NCI-H524 treated with DMSO at 0.1 percent for 48 hours (cell line): ENCODE results near the gene CRIP2.
A peak's percentile ranks its signal among the peaks of the same experiment; 100 is the strongest.

Experiments used
- DNase-seq: peaks from one replicate; lab custom pipeline; 2025; lab: John Stamatoyannopoulos, UW

CRIP2 gene

DNA sequence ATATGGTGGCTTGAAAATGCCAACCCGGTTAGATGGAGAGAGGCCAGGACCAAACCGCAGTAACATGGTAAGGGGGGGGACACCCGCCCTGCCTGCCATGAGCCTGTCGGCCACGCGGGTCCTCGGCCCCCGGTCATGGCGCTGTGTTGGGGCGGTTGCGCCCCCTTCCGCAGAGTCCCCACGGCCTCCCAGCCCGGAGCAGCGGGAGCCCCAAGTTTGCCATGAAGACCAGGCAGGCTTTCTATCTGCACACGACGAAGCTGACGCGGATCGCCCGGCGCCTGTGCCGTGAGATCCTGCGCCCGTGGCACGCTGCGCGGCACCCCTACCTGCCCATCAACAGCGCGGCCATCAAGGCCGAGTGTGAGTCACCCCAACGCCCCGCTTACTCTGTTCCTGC lies 10.1 kb upstream of the CRIP2 start:
- DNase-seq, result no peak

DNA sequence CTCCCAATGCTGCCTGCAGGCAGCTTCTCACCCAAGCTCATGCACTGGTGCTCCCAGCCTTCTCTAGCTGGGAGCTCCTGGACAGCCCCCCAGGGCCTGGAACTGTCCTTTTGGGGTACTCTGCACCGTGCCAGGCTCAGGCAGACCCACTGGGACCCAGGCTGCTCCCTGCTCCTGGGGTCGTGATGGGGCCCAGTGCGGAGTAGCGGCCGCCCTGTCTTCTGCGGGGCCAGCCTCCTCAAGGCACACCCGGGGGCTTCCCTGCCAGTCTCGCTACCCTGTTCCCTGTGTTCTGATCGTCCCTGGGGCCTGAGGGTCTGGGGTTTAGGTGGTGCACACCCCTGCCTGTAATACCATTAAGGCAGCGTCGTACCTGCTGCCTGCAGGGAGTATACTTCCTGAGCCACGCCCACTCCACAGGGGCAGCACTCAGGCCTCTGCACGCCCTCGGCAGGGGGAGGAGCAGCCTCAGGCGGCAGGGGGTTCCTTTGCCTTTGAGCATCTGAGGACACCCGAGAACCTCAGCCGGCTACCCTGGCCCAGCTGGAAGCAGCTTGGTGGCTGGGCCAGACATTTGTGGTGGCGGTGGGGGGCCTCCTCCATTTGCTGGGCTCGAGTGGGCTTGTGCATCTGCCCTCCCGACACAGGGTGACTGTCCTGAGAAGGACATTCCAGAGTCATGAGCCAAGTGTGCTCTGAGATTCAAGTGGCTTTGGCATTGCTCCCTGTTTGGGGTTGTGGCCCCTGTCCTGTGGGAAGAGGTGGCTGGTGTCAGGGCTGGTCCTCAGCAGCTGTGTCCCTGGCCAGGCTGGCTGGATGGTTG lies 9.2 kb upstream of the CRIP2 start:
- no peak for DNase-seq

DNA sequence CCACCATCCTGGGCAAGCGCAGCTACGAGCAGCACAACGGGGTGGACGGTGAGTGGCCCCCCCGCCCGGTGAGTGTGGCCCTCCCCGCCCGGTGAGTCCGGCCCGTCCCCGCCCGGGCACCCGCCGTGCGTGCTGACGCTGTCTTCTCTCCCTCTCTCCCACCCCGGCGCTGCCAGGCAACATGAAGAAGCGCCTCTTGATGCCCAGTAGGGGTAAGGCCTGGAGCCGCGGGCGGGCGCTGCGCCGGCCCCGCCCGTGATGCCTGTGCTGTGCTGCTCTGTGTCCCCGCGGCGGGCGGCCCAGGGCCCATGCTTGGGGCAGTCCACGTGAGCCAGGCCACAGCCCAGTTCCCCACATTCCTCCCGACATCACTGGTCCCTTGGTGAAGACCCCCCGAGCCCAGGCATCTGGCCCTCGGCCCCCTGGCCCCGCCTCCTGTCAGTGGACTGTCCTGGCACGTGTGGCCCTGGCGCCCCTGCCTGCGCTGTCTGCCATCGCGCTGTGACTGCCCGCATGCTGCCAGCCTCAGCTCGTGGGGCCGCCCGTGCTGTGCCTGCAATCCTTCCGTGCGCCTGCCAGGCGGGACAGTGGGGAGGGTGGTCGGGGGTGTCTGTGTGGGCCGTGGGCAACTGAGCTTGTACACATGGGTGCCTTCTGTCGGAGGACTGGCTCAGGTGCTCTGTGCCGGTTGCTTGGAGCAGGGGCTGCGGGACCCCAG lies 7.9 kb upstream of the CRIP2 start:
- DNase-seq, result no peak

DNA sequence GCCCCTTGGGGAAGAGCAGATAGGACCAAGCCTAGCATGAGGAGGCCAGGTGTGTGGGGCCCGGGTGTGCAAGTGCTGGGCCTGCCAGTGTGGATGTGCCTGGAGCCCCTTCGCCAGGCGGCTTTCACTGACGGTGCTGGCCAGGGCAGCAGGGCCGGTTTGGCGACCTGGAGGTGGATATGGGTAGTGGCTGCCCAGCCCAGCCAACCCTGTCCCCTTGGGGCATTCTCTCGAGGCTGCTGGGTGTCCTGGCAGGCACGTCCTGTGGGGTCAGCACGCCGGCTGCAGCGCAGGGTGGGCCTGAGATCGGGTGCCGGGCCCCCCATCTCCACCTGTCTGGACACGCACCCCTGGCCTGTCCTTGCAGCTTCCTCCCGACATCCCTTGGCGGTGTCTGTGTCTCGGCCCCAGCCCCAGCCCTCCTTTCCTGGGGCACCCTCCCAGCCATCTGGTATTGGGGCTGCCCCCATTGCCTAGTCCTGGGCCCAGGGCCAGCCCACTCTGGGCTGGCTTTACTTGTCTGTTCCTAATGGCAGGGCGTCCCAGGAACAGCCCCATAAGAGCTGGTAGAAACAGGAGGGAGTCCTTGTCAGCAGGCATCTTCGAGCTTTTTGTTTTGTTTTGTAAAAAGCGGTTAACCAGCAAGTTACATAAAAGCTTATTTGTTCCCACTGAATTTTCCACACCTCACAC lies 7.2 kb upstream of the CRIP2 start:
- no peak for DNase-seq

DNA sequence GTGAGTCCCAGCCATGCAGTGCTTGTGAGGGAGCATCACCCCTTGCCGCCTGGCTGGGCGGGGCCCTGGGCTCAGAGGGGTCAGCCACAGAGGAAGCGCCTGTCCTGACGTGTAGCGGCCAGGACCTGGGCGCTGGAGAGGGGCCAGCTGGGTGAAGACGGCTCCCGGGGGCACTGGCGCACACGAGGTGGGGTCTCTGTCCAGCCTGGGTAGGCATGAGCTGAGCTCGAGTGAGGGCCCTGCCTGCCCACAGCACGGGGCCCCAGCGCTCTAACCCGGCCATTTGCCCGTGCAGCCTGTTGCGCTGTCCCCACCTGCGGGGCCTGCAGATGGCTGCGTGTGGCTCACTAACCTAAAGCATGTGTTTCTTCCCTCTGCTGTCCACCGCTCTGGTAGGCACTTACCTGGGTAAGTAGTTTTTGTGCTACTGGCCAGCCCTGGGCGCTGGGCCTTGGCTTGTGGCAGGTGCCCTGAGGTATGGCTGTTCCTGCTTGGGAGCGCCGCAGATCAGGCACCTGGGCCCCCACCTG lies 6.6 kb upstream of the CRIP2 start:
- DNase-seq, result no peak

DNA sequence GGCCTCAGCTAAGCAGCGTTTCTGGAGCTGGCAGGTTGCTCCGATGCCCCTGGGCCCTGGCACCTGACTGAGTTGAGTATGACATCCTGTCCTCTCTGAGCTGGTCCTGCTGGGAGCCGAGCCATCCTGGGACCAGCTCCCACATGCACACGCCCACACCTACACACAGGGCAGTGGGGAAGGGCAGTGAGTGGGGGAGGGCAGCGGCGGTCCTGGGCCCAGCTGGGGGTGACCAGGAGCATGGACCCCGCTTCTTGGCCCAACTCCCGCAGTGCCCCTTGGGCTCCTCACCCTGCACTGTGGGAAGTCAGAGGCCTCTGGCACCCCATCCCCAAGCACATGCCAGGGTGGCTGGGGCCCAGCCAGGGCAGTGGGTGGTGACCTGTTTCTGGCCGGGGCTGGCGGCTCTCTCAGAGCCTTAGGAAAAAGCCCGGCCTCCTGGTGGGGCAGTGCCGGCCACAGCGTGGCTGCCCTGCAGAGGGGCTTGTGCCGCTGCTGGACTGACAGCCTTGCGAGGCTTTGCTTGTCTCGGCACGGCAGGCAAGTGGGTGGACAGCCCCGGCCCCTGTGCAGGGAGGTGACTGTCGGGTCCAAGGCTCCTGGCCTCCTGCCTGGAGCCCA lies 5.9 kb upstream of the CRIP2 start:
- no peak for DNase-seq

DNA sequence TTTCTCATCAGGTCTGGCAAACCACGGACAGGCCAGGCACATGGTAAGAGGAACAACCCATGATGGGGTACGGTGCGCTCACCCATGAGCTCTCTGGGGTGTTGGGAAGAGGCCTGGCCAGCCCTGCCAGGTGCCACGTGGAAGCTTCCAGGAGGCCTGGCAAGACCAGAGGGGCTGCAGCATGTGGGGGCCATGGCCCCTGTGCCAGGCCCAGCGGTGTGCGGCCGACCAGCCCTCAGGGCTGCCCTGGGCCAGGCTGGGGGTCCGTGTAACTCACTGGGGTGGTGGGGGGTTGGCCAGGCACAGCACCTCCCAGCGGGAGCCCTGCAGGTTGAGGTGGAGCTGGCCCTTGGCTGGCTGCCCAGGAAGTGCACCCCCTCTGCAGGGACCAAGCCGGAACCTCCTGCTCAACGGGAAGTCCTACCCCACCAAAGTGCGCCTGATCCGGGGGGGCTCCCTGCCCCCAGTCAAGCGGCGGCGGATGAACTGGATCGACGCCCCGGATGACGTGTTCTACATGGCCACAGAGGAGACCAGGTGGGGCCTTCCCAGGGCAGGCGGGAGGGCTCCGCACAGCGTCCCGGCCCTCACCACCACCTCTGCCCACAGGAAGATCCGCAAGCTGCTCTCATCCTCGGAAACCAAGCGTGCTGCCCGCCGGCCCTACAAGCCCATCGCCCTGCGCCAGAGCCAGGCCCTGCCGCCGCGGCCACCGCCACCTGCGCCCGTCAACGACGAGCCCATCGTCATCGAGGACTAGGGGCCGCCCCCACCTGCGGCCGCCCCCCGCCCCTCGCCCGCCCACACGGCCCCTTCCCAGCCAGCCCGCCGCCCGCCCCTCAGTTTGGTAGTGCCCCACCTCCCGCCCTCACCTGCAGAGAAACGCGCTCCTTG lies 4.9 kb upstream of the CRIP2 start:
- DNase-seq, result no peak

DNA sequence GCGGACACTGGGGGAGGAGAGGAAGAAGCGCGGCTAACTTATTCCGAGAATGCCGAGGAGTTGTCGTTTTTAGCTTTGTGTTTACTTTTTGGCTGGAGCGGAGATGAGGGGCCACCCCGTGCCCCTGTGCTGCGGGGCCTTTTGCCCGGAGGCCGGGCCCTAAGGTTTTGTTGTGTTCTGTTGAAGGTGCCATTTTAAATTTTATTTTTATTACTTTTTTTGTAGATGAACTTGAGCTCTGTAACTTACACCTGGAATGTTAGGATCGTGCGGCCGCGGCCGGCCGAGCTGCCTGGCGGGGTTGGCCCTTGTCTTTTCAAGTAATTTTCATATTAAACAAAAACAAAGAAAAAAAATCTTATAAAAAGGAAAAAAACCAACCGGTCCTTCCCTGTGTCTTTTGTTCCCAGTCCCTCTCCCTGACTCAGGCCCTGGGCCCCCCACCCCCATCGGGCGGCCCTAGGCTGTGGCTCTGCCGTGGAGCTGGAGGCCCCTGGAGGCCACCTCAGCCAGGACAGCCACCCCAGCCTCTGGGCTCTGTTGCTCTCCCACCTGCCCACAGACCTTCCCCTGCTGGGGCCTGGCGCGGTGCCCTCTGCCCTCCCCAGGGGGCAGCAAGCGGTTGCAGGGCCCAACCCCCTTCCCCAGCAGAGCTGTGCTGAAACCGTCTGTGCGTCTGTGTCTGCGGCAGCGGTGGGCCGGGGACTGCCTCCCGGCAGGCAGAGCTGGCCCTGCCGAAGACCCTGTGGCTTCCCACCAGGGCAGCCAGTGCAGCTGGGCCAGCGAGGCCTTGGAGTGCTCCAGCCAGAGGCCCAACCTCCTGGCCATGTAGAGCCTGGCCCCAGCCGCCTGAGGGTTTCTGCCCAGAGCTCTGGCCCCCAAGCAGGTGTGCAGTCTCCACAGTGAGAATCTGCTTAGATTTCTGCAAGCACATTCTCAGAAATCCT lies 4.0 kb upstream of the CRIP2 start:
- no peak for DNase-seq

DNA sequence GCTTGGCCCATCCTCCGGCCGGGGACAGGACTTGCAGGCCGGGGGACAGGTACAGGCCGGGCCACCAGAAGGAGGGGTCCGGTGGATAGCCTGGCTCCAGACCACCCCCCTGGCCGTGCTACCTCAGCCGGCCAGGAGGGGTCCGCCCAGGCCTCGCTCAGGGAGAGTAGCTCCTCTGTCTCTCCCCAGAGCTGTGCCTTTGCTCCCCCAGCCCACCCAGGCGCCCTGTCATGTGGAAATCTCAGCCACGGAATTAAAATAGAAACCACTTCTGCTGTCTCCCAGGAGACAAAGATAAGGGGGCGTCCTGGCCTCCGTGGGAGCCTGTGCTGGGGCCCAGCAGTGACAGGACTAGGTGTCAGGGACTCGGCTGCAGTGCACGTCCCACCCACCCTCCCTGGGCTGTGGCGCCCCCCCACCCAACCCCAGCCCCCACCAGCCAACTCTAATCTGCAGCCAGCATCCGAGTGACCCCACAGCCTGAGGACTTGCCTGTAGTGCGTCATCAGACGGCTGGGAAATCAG lies 3.3 kb upstream of the CRIP2 start:
- DNase-seq, result no peak

DNA sequence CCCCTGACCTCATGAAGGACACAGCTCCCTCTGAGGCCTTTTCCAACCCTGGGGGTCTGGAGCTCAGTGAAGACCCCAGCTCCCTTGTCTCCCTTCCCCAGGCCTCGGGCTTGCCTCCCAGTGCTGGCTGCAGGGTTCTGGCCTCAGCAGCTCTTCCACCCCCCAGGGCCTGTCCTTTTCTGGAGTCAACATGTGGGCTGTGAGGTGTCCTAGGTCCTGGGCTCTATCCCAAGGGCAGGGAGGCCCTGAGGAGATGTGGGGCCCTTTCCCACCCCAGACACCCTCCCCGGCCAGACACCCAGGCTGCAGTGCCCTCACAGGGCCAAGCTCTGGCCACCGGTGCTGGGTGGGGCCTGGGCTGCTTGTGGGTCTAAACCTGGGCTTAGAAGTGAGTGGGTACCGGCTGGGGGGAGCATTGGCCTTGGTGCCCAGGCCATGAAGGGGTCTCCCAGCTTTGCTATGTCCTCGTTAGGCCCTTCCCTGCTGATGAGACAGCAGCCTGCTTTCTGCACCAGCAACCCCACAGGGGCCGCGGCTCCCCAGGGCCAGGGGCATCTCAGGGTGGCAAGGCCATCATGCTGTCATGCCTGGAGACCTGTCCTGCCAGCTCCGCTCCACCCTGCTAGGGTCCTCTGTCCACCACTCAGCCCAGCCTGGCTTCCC lies 2.7 kb upstream of the CRIP2 start:
- no peak for DNase-seq

DNA sequence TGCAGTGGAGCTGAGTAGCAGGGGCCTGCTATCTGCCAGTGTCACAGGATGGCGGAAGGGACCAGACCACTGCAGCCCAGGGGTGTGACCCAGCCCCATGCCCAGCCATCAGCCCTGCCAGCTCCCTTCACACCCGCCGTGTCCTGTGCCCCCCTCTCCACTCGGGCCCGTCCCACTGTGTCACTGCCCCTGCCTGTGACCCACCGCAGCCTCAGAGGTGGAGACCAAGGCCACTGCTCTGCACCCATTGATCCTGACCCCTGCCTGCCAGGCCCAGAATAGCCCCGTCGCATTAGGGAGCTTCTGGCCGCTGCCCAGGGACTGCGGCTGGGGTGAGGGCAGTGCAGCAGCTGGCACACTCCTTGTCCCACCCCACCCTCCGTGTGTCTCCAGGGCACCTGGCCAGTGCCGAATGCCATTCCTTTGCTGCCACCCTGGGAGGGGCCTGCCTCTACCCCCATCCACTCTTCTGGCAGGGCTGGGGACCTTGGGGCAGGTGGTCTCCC lies 2.1 kb upstream of the CRIP2 start:
- no peak for DNase-seq

DNA sequence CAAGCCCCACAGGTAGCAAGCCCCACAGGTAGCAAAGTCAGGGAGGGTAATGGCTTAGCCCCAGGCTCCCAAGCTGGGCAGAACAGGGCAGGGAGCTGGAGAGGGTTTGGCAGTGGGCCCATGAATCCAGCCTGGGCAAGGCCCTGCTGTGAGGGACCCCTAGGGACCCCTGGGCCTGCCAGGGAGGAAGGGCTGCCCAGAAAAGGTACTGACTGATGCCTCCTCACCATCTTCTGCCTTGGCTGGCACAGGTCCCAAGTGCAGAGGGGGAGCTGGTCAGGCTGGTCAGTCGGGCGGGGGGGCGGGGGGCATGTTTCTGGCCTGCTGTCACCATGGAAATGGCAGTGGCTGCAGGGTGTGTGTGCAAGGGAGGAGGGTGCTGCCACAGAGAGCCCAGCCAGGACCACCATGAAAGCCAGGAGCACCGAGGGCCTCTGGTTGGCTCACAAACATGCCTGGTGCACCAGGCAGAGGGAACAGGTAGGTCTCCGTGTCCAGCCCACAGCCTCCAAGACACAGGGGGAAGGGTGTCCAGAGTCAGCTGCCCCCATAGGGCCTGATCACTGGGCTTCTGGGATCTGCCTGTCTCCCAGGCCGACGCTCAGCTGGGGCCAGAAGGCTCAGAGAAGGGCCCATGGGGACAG lies 1.5 kb upstream of the CRIP2 start:
- no peak for DNase-seq

DNA sequence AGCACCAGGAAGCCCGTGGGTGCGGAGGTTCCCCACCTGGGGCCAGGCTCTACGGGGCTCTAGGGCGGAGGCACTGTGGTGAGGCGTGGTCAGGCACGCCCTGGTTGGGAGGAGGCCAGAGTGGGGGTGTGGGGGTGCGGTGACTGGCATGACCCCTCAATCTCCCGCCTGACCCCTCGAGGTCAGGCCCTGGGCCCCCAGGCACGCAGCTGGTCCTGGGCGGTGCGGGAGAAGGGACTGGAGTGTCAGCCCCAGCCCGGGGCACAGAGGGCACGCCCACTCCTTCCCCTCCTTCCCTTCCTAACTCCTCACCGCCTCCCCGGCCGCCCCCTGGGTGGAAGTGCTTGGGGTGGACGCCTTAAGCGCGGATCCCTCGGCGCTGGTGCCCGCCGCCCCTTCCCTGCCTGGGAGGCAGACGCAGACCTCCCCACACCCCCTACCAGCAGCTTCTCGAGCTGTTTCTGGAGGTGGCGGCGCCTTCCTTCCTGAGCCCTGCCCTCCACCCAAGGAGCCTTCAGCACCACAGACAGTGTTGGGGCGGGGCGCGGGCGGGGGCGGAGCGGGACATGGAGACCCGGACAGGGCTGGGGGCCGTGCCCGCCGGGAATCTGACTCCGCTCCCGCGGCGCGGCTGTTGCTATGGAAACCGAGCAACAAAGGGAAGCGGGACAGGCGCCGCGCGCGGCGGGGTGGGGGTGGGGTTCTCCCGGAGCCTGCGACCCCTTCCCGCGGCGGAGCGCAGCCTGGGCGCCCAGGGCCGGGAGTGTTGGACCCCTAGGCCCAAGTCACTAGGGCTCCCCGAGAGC lies 741 bp upstream of the CRIP2 start:
- DNase-seq, result peak; percentile 40

DNA sequence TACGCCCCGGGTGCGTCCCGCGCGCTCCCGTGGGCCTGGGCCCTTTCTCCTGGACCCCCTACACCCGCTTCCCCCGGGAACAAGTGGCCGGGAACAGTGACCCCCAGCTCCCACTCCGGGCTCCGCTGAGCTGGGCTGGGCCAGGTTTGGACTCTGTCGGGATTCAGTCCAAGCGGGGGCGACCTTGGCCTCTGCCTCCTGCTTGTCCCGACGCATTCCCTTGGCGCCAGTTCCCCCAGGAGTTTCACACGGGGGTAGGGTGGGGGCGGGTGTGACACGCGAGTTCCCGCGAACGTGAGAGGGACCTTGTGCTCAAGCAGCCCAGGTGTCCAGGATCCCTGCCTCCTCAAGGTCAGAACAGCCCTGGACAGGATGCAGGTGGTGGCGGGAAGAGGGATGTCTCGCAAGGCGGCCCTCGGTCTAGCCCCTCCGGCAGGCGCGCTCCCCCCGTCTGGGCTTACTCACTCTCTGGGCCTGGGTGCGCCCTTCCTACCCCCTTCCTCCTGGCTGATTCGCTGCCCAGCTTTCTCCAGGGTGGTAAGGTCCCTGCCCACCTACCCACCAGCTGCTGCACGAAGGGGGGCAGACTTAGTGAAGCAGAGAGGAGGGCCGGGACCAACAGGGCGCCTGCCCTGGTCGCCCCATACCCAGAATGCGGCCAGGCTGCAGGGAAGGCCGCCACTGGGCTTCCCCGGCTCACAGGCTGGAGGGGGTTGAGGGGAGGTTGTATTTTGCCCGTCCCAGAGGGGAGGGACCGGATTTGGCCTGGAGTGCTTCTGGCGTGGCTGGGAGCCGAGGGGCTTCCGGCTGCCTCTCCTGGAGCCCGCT lies 862 bp downstream of the CRIP2 start:
- DNase-seq, result no peak

DNA sequence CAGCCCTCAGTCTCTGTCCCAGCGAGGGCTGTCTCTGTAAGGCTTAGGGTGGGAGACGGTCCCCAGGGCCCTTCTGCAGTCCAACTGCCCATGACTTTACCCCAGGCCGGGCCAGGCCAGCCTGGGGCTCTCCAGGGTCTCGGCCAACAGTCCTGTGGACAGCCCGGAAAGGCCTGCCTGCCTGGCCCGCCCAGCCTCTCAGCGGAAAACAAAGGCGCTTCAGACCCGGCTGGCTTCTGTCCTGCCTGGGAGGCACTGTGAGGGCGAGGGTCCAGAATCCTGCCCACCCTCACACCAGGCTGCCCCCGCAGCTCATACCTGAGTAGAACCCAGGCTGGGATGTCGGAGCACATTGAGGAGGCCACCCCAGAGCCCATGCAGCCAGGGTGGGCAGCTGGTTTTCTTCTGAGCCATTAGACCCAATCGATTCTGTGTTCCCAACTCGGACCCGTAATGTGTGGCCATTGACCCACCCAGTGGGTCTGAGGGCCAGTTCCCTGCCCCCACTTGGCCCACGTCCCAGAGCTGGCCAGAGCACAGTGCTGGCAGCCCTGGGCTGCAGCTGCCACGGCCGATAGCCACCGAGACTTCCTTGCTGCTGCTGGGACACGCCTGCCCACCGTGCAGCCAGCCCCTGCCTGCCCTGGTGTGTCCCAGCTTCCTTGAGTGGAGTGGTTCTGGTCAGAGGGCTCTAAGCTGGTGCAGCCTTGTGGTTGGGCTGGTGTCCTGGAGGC lies 1.6 kb downstream of the CRIP2 start:
- no peak for DNase-seq
